ENCODE data around the gene NDUFAF5. TPM values are rescaled to one million over a fixed set of nuclear protein-coding genes. Genes with fewer than 3 reads are reported as not detected.

Gene NDUFAF5
- total RNA-seq, 4 donors from 2014 or later: 10.4 to 17.5 (median 12.9) TPM

- WGBS, 2 donors: 89 to 97% methylated on average over 1 of the region's 1 CpG
- no peak for DNase-seq (ENCODE audit: low spot score in 2 of 2)
- no peak overlapping the region for H3K4me3 ChIP-seq (ENCODE audit: low read depth, poor library complexity, severe bottlenecking)
- TF ChIP-seq POLR2A (IDR thresholded peaks at IDR 0.05) (no peak), CTCF (IDR thresholded peaks at IDR 0.05) (no peak)
- intact Hi-C loops (cut with DNase I; ENCODE audit: low total_unique reads): no loop called here
Measured at GRCh38 chr20:13793001-13793400, 8.2 kb downstream of the NDUFAF5 start.

DNA sequence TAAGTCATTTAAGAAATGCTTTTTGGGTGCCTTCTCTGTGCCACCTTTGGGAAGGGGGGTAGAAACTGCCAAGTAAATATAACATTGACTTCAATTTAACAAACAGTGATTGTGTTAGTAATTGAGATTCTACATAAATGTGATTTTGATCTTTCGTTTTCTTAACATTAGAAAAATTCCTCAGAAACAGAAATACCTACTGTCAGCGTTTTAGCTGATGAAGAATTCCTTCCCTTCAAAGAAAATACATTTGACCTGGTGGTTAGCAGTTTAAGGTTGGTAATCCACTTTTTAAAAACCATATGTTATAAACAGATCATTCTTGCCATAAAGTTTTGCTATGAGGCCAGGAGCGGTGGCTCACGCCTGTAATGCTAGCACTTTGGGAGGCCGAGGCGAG is 9.8 kb downstream of the NDUFAF5 start:
- intact Hi-C loops (cut with DNase I; ENCODE audit: low total_unique reads): no loop called here
- no peak for DNase-seq (ENCODE audit: low spot score in 2 of 2)
- 95 to 98% methylated on average over 6 of the region's 6 CpGs for WGBS, 2 donors
- TF ChIP-seq POLR2A (IDR thresholded peaks at IDR 0.05): no peak
- TF ChIP-seq CTCF (IDR thresholded peaks at IDR 0.05): no peak
- no peak overlapping the region for H3K4me3 ChIP-seq (ENCODE audit: low read depth, poor library complexity, severe bottlenecking)

GRCh38 chr20:13799040-13799439 is 14.2 kb downstream of the NDUFAF5 start:
- H3K4me3 ChIP-seq (ENCODE audit: low read depth, poor library complexity, severe bottlenecking): no peak overlapping the region
- WGBS, 2 donors: 85 to 91% methylated on average over 5 of the region's 5 CpGs
- intact Hi-C loops (cut with DNase I; ENCODE audit: low total_unique reads): no loop called here
- TF ChIP-seq CTCF (IDR thresholded peaks at IDR 0.05) (no peak), POLR2A (IDR thresholded peaks at IDR 0.05) (no peak)
- DNase-seq (ENCODE audit: low spot score in 2 of 2): no peak

DNA sequence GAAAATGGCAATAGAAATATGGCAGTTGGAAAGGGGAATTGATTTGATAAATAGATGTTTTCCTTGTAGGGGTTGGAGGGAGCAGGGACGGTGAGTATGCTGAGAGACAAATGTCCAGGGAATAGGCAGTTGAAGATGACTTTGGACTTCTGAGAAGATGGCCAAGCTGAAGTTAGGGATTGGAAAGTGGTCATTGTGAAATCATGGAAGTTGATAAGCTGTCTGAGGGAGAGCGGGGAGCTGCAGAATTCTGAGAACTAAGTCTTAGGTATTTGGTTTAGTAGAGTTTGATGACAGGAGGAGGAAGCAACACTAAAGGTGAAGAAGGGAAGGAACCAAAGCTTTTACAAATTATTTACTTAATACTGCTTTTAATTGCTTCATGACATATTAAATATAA is 15.1 kb downstream of the NDUFAF5 start:
- TF ChIP-seq POLR2A (IDR thresholded peaks at IDR 0.05) (no peak), CTCF (IDR thresholded peaks at IDR 0.05) (no peak)
- DNase-seq (ENCODE audit: low spot score in 2 of 2): no peak
- WGBS, 2 donors: 84 to 85% methylated on average over 2 of the region's 2 CpGs
- no peak overlapping the region for H3K4me3 ChIP-seq (ENCODE audit: low read depth, poor library complexity, severe bottlenecking)
- intact Hi-C loops (cut with DNase I; ENCODE audit: low total_unique reads): no loop called here

- TF ChIP-seq CTCF (IDR thresholded peaks at IDR 0.05) (no peak), POLR2A (IDR thresholded peaks at IDR 0.05) (no peak)
- 8 to 17% methylated on average over 7 of the region's 7 CpGs for WGBS, 2 donors
- peak; percentile 82 to 93 for DNase-seq (ENCODE audit: low spot score in 2 of 2)
- H3K4me3 ChIP-seq (ENCODE audit: low read depth, poor library complexity, severe bottlenecking): no peak overlapping the region
- intact Hi-C loops (cut with DNase I; ENCODE audit: low total_unique reads): no loop called here
Measured at GRCh38 chr20:13800728-13801134, 15.9 kb downstream of the NDUFAF5 start.

- intact Hi-C loops (cut with DNase I; ENCODE audit: low total_unique reads): no loop called here
- TF ChIP-seq POLR2A (IDR thresholded peaks at IDR 0.05): no peak
- TF ChIP-seq CTCF (IDR thresholded peaks at IDR 0.05): no peak
- H3K4me3 ChIP-seq (ENCODE audit: low read depth, poor library complexity, severe bottlenecking): no peak overlapping the region
- DNase-seq (ENCODE audit: low spot score in 2 of 2): no peak
- 82 to 84% methylated on average over 2 of the region's 2 CpGs for WGBS, 2 donors
Measured at GRCh38 chr20:13809373-13809772, 24.5 kb downstream of the NDUFAF5 start.

Data from lower leg skin (tissue), 4 donors.